GM21576 (cell line): ENCODE measurements around the gene TEX38.
"Not testable (repeated sequence)": the region's sequence is repeated elsewhere in the genome, so short reads cannot be mapped to it uniquely, and the experiment has no call there.

Experiments
- ATAC-seq: cut with Tn5 transposase; IDR thresholded peaks from one replicate; pipeline ENCODE4 v1.9.1; 2021; ENCODE audit warnings: mild to moderate bottlenecking, moderate library complexity; ENCODE audit not compliant: unreplicated experiment

Gene TEX38

DNA sequence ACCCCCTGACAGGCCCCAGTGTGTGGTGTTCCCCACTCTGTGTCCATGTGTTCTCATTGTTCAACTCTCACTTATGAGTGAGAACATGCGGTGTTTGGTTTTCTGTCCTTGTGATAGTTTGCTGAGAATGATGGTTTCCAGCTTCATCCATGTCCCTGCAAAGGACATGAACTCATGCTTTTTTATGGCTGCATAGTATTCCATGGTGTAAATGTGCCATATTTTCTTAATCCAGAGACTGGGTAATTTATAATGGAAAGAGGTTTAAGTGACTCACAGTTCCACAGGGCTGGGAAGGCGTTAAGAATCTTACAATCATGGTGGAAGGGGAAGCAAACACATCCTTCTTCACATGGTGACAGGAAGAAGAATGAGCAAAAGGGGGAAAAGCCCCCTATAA is 17.0 kb upstream of the TEX38 start:
- not testable (repeated sequence) for ATAC-seq

DNA sequence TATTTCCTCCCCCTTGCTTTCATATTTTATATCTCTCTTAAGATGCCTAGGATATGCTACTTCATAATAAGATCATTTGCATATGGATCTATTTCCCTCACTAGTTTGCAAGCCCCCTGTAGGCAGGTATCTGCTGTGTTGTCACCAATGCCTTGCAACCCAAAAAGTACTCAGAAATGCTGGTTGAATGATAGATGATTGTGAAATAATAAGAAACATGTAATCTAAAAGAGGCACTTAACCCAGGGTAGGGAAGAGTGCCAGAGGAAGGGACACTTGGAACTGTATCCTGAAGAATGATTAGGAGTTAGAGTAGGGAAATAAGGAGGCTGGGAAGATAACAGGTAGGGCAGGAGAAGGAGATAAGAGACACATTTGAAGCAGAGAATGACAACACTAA is 15.8 kb upstream of the TEX38 start:
- ATAC-seq = no peak

DNA sequence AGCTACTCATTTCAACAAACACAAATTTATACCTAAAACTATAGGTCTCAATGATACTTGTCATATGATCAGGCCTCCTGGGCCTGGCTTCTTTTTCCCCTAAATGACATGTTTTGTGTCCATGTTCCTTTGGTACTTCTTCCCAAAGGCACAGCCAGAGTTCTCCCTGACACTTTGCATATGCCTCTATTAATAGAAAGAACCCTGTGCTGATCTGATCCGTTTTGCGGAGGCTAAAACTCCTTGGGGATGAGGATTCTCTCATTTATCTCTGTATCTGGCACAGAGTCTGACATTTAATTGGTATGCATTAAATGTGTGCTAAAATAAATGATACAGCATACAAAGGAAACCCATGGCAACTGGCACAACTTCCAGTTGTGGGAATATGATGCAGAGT is 15.0 kb upstream of the TEX38 start:
- no peak for ATAC-seq

DNA sequence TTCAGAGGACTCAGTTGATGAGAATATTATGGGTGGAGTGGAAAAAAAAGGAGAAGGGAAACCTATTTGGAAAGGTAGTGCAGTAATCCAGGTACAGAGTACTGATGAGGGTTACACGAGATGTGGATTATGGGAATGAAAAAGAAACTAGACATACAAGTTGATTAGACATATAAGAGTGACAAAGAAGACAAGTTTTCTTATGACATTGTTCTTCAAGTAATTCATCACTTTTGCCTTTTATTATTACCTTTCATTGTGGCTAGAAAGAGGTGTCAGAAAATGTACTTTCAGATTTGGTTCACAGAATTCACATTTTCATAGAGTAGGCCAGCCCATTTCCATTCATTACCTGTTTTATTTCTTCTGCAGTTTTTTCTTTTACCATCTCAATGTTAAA is 13.9 kb upstream of the TEX38 start:
- no peak for ATAC-seq

DNA sequence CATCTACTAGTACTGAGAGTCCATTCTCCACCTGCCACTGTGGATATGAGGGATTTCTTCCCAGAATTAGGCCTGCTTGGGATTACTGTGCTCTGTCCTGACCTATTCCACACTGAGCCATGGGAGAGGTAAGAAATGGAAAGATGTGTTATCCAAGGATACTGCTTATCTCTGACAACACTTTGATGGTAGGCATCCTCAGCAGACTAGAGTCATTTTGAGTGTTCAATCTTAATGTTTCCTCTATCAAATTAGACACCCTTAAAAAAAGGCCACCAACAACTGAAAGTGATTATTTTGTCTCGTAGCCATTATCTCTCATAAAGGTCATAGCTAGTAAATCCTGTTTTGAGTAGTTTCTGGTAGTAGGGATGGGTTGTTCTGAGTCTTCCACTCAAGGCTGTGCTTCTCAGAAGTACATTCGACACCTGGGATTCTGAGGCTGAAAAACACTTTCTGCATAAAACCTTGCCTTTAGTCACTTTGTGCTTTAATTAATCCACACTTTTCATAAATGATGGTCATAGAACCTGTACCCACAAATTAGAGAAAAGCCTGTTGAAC is 12.3 kb upstream of the TEX38 start:
- ATAC-seq = no peak

DNA sequence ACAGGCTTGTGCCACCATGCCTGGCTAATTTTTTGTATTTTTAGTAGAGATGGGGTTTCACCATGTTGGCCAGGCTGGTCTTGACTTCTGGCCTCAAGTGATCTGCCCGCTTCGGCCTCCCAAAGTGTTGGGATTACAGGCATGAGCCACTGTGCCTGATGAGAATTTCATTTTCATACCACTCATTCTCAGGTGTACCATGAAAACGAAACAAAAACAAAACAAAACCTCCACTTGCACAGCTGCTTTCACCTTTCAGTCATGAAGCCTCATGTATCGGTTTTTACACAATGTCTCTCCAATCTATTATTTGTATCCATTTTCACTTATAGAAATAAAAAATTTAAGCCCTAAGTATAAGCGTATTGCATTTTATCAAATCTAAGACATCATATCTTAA is 11.5 kb upstream of the TEX38 start:
- peak; percentile 81 for ATAC-seq

GRCh38 chr1:46662919-46663318 is 8.7 kb upstream of the TEX38 start:
- ATAC-seq = not testable (repeated sequence)

GRCh38 chr1:46665983-46666382 is 5.7 kb upstream of the TEX38 start:
- ATAC-seq = no peak

GRCh38 chr1:46667782-46668760 is 3.6 kb upstream of the TEX38 start, which contains the start of gene ATPAF1:
ATPAF1 (minus strand) TSS chr1:46668364; CDS start chr1:46668322, 42 bp downstream.
- ATAC-seq = peak; percentile 76

- ATAC-seq = no peak
These were observed 1.5 kb upstream of the TEX38 start for GRCh38 chr1:46670134-46670533.

DNA sequence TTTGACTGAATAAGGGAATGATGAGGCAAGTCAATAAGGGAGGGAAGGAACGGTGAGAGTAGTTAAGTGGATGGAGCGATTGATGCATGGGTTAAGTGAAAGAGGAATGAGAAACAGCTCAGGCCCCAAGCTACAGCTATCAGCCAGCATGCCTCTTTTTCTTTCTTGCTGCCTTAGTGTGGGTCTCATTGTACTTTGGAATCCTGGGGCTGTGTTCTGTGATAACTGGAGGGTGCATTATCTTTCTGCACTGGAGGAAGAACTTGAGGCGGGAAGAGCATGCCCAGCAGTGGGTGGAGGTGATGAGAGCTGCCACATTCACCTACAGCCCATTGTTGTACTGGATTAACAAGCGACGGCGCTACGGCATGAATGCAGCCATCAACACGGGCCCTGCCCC is 1.0 kb downstream of the TEX38 start:
- ATAC-seq = no peak

- ATAC-seq = no peak
These were observed 2.1 kb downstream of the TEX38 start for GRCh38 chr1:46673749-46674182.

- ATAC-seq = no peak
These were observed 4.1 kb downstream of the TEX38 start for GRCh38 chr1:46675549-46676314.

GRCh38 chr1:46676531-46676930 is 4.9 kb downstream of the TEX38 start:
- ATAC-seq = no peak

GRCh38 chr1:46677339-46677738 is 5.7 kb downstream of the TEX38 start:
- no peak for ATAC-seq

- ATAC-seq = no peak
These were observed 8.3 kb downstream of the TEX38 start for GRCh38 chr1:46679789-46680573.

DNA sequence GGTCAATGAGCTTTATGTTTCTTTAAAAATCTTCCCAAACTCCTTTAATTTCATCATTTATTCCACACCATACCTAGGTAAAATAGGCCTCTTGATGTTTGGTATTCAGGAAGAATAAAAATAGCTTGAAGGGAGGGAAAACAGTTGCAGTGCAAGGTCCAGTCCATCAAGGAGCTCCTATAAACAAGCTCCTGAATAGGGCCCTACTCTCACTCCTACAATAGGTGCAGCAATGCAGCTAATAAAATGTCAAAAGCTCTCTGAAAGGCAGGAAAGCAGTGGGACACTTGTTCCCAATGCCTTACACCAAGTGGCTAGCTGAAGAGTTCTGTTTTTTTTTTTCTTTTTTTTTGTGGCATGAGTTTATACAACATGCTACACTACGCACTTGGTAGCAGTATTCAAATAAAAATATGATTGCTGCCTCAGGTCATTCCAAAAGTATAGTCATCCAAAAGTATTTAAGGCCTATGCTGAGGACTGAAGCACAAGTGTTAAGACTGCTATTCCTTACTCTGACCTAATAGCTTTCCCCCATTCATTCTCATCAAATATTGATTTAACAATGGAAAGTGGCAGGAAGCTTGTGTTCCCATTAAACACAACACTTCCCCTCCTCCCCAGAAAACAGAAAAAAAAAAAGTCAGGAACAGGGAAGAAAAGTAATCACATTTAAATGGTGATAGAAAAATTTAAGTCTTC is 9.8 kb downstream of the TEX38 start:
- no peak for ATAC-seq

- ATAC-seq = no peak
These were observed 10.4 kb downstream of the TEX38 start for GRCh38 chr1:46682064-46682463.

DNA sequence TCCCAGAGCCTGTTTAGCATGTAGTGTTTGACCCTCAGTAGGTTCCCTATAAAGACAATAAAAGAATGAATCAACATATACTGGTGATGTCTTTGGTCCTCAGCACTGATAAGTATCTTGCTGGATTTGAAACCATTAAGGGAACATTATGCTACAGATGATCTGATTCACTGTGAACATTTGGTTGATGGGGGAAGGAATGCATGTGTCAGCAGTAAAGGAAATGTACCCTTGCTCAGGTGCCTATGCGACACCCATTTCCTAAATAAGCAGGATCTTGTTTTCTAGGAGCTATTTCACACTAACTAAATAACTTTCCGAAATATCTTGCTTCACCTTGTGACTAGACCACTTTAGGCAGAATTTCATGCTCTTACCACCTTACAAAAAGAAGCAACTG is 13.0 kb downstream of the TEX38 start:
- ATAC-seq = no peak

- ATAC-seq = no peak
These were observed 14.6 kb downstream of the TEX38 start for GRCh38 chr1:46686255-46686654.
